Measurements from ENCODE around the gene MEIG1. TPM values are rescaled to one million over a fixed set of nuclear protein-coding genes. Genes with fewer than 3 reads are reported as not detected.

The MEIG1 gene
- total RNA-seq, 1 experiment from 2014 or later, result 4.1 TPM

DNA sequence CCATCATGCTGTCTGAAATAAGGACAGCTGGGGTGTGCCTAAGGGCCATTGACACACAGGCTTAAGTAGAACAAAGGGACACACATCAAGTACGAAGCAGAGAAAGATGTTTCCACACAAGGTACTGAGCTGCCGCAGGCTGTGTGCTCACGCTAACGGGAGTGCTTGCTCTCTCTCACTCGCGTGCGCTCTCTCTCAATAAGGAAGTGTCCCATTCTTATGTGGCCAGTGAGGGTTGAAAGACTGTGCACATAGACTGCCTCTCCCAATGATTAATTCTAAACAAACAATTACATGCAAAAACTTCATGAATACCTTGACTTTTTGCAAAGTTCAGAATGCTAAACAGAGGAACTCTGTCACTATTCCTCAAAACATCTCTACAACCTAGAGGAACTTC, 35.2 kb upstream of the MEIG1 start:
- DNase-seq, result no peak
- Histone ChIP-seq H3K36me3 (ENCODE audit: low read depth) (peaks cover 2% of the 10 kb centered on the region), H3K9me2 (ENCODE audit: insufficient read depth) (no peaks in the 10 kb centered on the region), H3K4me2 (no peak overlapping the region), H3K79me2 (ENCODE audit: low read depth) (no peaks in the 10 kb centered on the region), H3K4me3 (no peak overlapping the region), H3K9me3 (ENCODE audit: insufficient read depth, low read depth) (no peaks in the 10 kb centered on the region), H3K27ac (no peak overlapping the region), H3K4me1 (replicated peaks; ENCODE audit: insufficient read depth) (no peaks in the 10 kb centered on the region), H3K27me3 (ENCODE audit: insufficient read depth, low read depth) (no peaks in the 10 kb centered on the region), H4K20me1 (ENCODE audit: insufficient read depth) (no peaks in the 10 kb centered on the region), H3F3A (ENCODE audit: insufficient read depth, low read depth) (no peaks in the 10 kb centered on the region), H2AFZ (no peak overlapping the region)
- CTCF ChIA-PET, result no interaction called here
- intact Hi-C loops (cut with micrococcal nuclease; ENCODE audit: unreplicated experiment), result no loop called here
- no TSS peak for BruUV-seq (replicated peaks)
- TF ChIP-seq, protein P1, sequence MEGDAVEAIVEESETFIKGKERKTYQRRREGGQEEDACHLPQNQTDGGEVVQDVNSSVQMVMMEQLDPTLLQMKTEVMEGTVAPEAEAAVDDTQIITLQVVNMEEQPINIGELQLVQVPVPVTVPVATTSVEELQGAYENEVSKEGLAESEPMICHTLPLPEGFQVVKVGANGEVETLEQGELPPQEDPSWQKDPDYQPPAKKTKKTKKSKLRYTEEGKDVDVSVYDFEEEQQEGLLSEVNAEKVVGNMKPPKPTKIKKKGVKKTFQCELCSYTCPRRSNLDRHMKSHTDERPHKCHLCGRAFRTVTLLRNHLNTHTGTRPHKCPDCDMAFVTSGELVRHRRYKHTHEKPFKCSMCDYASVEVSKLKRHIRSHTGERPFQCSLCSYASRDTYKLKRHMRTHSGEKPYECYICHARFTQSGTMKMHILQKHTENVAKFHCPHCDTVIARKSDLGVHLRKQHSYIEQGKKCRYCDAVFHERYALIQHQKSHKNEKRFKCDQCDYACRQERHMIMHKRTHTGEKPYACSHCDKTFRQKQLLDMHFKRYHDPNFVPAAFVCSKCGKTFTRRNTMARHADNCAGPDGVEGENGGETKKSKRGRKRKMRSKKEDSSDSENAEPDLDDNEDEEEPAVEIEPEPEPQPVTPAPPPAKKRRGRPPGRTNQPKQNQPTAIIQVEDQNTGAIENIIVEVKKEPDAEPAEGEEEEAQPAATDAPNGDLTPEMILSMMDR (conservative IDR thresholded peaks at IDR 0.05), result no peak
- no peak for TF ChIP-seq EZH2 (IDR thresholded peaks at IDR 0.05; ENCODE audit: low read depth)
- POLR2A ChIA-PET (ENCODE audit: unreplicated experiment), result no interaction called here

DNA sequence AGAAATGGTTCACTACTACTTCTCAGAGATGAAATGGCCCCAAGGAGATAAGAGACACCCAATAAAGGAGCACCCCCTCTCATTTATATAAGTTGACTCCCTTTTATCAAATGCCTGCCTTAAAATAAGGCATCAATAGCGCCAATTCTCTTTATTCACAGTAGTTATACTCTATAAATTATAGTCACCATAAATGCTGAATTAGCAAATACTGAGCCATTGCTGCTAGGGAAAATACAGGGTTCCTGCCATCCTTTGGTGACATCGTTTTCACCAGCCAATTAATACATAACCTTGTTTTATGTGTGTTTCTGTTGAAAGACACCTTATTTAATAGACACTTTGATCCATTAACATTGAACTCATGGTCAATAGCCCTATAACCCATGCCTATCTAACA, 33.9 kb upstream of the MEIG1 start:
- H3K9me3 ChIP-seq (ENCODE audit: insufficient read depth, low read depth), result no peaks in the 10 kb centered on the region
- CTCF ChIA-PET, result no interaction called here
- no peak overlapping the region for H3K4me2 ChIP-seq
- H3K4me1 ChIP-seq (replicated peaks; ENCODE audit: insufficient read depth), result no peaks in the 10 kb centered on the region
- no peak overlapping the region for H3K27ac ChIP-seq
- intact Hi-C loops (cut with micrococcal nuclease; ENCODE audit: unreplicated experiment), result no loop called here
- no peak for DNase-seq
- no peaks in the 10 kb centered on the region for H3K9me2 ChIP-seq (ENCODE audit: insufficient read depth)
- POLR2A ChIA-PET (ENCODE audit: unreplicated experiment), result no interaction called here
- H3K36me3 ChIP-seq (ENCODE audit: low read depth), result peaks cover 3% of the 10 kb centered on the region
- H2AFZ ChIP-seq, result no peak overlapping the region
- no peaks in the 10 kb centered on the region for H3K79me2 ChIP-seq (ENCODE audit: low read depth)
- H3K27me3 ChIP-seq (ENCODE audit: insufficient read depth, low read depth), result no peaks in the 10 kb centered on the region
- no peak overlapping the region for H3K4me3 ChIP-seq
- no peak for TF ChIP-seq EZH2 (IDR thresholded peaks at IDR 0.05; ENCODE audit: low read depth)
- TF ChIP-seq, protein P1 (conservative IDR thresholded peaks at IDR 0.05), result no peak
- no peaks in the 10 kb centered on the region for H4K20me1 ChIP-seq (ENCODE audit: insufficient read depth)
- no TSS peak for BruUV-seq (replicated peaks)
- H3F3A ChIP-seq (ENCODE audit: insufficient read depth, low read depth), result no peaks in the 10 kb centered on the region

DNA sequence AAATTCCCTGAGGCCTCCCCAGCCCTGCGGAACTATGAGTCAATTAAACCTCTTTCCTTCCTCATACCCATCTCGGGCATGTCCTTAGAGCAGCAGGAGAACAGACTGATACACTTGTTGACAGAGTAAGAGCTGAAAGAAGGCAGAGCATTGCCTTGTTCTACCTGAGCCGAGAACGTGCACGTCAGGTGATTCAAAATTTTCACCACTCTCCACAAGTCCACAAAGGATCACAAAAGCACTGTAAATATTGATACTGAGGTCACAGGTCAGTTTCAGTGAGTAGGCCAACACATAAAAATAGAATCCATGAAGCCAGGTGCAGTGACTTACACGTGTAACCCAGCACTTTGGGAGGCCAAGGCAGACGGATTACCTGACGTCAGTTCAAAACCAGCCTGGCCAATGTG, 33.1 kb upstream of the MEIG1 start:
- Histone ChIP-seq H3K27me3 (ENCODE audit: insufficient read depth, low read depth) (no peaks in the 10 kb centered on the region), H3K9me3 (ENCODE audit: insufficient read depth, low read depth) (no peaks in the 10 kb centered on the region), H3K9me2 (ENCODE audit: insufficient read depth) (no peaks in the 10 kb centered on the region), H3K27ac (no peak overlapping the region), H3K4me1 (replicated peaks; ENCODE audit: insufficient read depth) (no peaks in the 10 kb centered on the region), H3K4me3 (no peak overlapping the region), H4K20me1 (ENCODE audit: insufficient read depth) (no peaks in the 10 kb centered on the region), H3F3A (ENCODE audit: insufficient read depth, low read depth) (no peaks in the 10 kb centered on the region), H2AFZ (no peak overlapping the region), H3K4me2 (no peak overlapping the region), H3K79me2 (ENCODE audit: low read depth) (no peaks in the 10 kb centered on the region), H3K36me3 (ENCODE audit: low read depth) (peaks cover 3% of the 10 kb centered on the region)
- intact Hi-C loops (cut with micrococcal nuclease; ENCODE audit: unreplicated experiment), result no loop called here
- no peak for DNase-seq
- ChIA-PET CTCF (no interaction called here), POLR2A (ENCODE audit: unreplicated experiment) (no interaction called here)
- TF ChIP-seq, protein P1 (conservative IDR thresholded peaks at IDR 0.05), result no peak
- TF ChIP-seq EZH2 (IDR thresholded peaks at IDR 0.05; ENCODE audit: low read depth), result no peak
- no TSS peak for BruUV-seq (replicated peaks)
